ENCODE data around the gene GGT1.
A peak's percentile ranks its signal among the peaks of the same experiment; 100 is the strongest.
"Not testable (repeated sequence)": the region's sequence is repeated elsewhere in the genome, so short reads cannot be mapped to it uniquely, and the experiment has no call there.

GGT1 gene

DNA sequence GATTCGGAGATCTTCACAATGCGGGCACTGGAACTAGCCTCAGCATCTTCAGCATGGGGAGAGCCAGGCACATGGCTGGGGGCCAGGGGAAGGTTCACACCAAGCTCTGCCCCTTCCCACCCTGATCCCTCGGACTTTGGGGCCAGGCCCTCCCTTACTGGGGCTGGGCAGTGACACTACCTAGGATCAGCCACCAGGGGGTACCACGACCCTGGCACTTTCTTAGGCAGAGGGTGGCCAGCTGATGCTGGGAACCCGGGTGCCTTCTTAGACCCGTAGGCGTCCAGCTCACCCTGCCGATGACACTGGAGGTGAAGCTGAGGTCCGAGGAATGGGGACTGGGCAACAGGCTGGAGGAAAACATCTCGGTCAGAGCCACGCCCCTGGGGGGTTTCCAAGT, 26.1 kb downstream of the GGT1 start:
- TF ChIP-seq, protein P1, sequence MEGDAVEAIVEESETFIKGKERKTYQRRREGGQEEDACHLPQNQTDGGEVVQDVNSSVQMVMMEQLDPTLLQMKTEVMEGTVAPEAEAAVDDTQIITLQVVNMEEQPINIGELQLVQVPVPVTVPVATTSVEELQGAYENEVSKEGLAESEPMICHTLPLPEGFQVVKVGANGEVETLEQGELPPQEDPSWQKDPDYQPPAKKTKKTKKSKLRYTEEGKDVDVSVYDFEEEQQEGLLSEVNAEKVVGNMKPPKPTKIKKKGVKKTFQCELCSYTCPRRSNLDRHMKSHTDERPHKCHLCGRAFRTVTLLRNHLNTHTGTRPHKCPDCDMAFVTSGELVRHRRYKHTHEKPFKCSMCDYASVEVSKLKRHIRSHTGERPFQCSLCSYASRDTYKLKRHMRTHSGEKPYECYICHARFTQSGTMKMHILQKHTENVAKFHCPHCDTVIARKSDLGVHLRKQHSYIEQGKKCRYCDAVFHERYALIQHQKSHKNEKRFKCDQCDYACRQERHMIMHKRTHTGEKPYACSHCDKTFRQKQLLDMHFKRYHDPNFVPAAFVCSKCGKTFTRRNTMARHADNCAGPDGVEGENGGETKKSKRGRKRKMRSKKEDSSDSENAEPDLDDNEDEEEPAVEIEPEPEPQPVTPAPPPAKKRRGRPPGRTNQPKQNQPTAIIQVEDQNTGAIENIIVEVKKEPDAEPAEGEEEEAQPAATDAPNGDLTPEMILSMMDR (IDR thresholded peaks at IDR 0.05; ENCODE audit: extremely low read depth, insufficient read depth, missing control alignments) = peak; percentile 22
- in situ Hi-C loops (cut with MboI; ENCODE audit: low pct_unique_long_range_greater_than_20kb, low sequenced_read_pairs, unreplicated experiment); DNase-seq (ENCODE audit: low spot score): not testable (repeated sequence)

- in situ Hi-C loops (cut with MboI; ENCODE audit: low pct_unique_long_range_greater_than_20kb, low sequenced_read_pairs, unreplicated experiment); DNase-seq (ENCODE audit: low spot score): not testable (repeated sequence)
Measured at GRCh38 chr22:24630812-24631427, 27.9 kb downstream of the GGT1 start.

GRCh38 chr22:24631430-24632122, 28.6 kb downstream of the GGT1 start:
- DNase-seq (ENCODE audit: low spot score); in situ Hi-C loops (cut with MboI; ENCODE audit: low pct_unique_long_range_greater_than_20kb, low sequenced_read_pairs, unreplicated experiment): not testable (repeated sequence)

- in situ Hi-C loops (cut with MboI; ENCODE audit: low pct_unique_long_range_greater_than_20kb, low sequenced_read_pairs, unreplicated experiment); DNase-seq (ENCODE audit: low spot score): not testable (repeated sequence)
Measured at GRCh38 chr22:24632642-24633041, 29.6 kb downstream of the GGT1 start.

DNA sequence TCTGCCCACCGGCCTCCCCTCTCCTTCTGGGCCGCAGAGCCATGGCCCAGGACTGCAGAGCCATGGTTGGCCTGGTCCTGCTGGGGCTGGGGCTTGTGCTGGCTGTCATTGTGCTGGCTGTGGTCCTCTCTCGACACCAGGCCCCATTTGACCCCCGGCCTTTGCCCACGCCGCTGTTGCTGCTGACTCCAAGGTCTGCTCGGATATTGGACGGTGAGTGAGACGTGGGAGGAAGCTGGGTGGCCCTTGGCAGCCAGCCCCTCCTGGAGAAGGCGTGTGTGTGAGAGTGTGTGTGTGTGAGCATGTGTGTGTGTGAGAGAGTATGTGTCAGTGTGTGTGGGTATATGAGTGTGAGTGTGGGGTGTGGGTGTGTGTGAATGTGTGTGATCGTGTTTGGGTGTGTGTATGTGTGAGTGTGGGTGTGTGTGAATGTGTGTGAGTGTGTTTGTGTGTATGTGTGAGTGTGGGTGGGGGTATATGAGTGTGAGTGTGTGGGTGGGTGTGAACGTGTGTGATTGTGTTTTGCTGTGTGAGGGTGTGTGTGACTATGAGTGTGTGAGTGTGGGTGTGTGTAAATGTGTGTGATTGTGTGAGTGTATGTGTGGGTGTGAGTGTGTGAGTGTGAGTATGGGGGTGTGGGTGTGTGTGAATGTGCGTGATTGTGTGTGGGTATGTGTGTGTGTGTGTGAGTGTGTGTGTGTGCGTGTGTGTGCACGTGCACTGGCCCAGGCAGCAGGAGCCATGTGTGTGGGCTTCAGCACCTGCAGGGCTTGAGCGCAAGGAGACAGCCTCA, 30.4 kb downstream of the GGT1 start:
- DNase-seq (ENCODE audit: low spot score); in situ Hi-C loops (cut with MboI; ENCODE audit: low pct_unique_long_range_greater_than_20kb, low sequenced_read_pairs, unreplicated experiment): not testable (repeated sequence)

DNA sequence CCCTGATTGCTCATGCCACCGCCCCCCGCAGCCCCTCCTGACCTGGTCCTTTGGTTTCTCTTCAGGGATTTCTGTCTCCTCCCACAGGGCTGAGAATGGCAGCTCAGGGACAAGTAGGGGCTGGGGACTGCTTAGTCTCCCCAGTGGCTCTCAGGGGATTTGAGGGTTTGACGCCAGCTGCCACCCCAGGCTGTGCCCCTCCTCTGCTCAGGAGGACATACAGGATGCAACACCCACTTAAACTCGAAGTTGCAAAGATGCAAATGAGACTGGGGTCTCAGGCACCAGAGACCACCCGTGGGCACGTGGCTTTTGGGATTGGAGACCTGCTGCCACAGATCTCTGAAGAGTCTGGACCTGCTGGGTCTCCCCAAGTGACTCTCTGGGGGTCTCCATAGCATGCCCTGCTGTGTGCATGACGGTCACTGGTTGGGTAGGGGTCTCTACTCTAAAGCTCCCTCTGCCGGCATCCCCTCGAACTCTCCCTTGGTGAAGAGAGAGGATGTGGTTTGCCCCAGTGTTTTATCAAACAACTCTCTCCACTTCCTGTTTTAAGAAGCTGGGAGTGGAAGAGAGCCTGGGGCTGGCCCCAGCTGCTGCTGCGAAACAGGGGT, 31.9 kb downstream of the GGT1 start:
- in situ Hi-C loops (cut with MboI; ENCODE audit: low pct_unique_long_range_greater_than_20kb, low sequenced_read_pairs, unreplicated experiment); DNase-seq (ENCODE audit: low spot score): not testable (repeated sequence)
- TF ChIP-seq, protein P1 (IDR thresholded peaks at IDR 0.05; ENCODE audit: extremely low read depth, insufficient read depth, missing control alignments) = peak; percentile 28

- DNase-seq (ENCODE audit: low spot score); in situ Hi-C loops (cut with MboI; ENCODE audit: low pct_unique_long_range_greater_than_20kb, low sequenced_read_pairs, unreplicated experiment): not testable (repeated sequence)
Measured at GRCh38 chr22:24636513-24636912, 33.5 kb downstream of the GGT1 start.

DNA sequence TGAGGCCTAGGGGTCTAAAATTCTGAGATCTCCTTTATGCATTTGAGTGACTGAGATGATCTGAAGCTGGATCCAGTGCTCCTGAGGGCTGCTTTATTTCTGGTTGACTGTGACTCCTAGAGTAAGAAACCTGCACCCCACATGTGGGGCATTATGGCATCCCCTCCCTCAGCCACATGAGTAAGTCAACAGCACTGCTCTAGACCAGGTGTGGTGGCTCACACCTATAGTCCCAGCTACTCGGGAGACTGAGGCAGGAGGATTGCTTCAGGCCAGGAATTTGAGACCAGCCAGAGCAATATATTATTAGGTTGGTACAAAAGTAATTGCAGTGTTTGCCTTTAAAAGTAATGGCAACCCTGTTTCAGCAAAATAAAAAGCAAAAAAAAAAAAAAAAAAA, 39.3 kb downstream of the GGT1 start:
- in situ Hi-C loops (cut with MboI; ENCODE audit: low pct_unique_long_range_greater_than_20kb, low sequenced_read_pairs, unreplicated experiment); DNase-seq (ENCODE audit: low spot score): not testable (repeated sequence)

GRCh38 chr22:24644409-24644808, 41.4 kb downstream of the GGT1 start:
- in situ Hi-C loops (cut with MboI; ENCODE audit: low pct_unique_long_range_greater_than_20kb, low sequenced_read_pairs, unreplicated experiment); DNase-seq (ENCODE audit: low spot score): not testable (repeated sequence)

- DNase-seq (ENCODE audit: low spot score); in situ Hi-C loops (cut with MboI; ENCODE audit: low pct_unique_long_range_greater_than_20kb, low sequenced_read_pairs, unreplicated experiment): not testable (repeated sequence)
Measured at GRCh38 chr22:24645408-24646399, 42.7 kb downstream of the GGT1 start.

DNA sequence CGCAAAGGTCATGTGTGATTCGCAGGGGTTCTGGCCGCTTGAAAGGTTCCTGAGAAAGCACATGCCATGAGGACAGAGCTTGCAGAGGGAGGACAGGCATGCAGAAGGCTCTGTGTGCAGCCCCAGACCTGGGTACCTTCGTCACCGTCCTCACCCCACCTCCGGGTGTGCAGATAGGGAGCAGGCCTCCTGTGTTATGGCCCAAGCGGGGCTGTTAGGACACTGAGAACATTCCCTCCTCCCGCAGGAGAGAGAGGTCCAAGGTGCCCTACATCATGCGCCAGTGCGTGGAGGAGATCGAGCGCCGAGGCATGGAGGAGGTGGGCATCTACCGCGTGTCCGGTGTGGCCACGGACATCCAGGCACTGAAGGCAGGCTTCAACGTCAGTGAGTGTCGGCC, 43.8 kb downstream of the GGT1 start:
- DNase-seq (ENCODE audit: low spot score); in situ Hi-C loops (cut with MboI; ENCODE audit: low pct_unique_long_range_greater_than_20kb, low sequenced_read_pairs, unreplicated experiment): not testable (repeated sequence)

GRCh38 chr22:24649371-24649770, 46.4 kb downstream of the GGT1 start:
- in situ Hi-C loops (cut with MboI; ENCODE audit: low pct_unique_long_range_greater_than_20kb, low sequenced_read_pairs, unreplicated experiment); DNase-seq (ENCODE audit: low spot score): not testable (repeated sequence)

Data from GM13977 (cell line).